Measurements from ENCODE around the gene MACO1.

MACO1 gene

DNA sequence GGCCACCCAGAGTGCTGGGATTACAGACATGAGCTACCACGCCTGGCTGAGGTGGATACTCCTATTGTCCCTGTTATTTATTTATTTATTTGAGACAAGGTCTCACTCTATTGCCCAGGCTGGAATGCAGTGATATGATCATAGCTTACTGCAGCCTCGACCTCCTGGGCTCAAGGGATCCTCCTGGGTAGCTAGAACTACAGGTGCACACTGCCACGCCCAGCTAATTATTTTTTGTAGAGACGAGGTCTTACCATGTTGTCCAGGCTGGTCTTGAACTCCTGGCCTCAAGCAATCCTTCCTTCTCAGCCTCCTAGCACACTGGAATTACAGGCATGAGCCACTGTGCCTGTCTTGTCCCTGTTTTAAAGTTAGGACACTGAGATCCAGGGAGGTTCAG, 117.9 kb downstream of the MACO1 start:
- Histone ChIP-seq H3K9ac (ENCODE audit: low read depth, low read length) (no peak overlapping the region), H3K27me3 (ENCODE audit: control insufficient read depth, insufficient read depth, low read length) (peaks cover 3% of the 10 kb centered on the region; the same call in 1 of the 2 replicates), H3K4me3 (ENCODE audit: low read depth, low read length) (no peak overlapping the region), H3K4me1 (ENCODE audit: control insufficient read depth, insufficient read depth, low read length) (peaks cover 6% of the 10 kb centered on the region; the same call in 1 of the 2 replicates), H3K27ac (ENCODE audit: low read depth, low read length) (no peak overlapping the region), H3K9me3 (ENCODE audit: control insufficient read depth, insufficient read depth, low read length) (no peaks in the 10 kb centered on the region), H3K36me3 (ENCODE audit: control insufficient read depth, insufficient read depth, low read length) (no peaks in the 10 kb centered on the region)

DNA sequence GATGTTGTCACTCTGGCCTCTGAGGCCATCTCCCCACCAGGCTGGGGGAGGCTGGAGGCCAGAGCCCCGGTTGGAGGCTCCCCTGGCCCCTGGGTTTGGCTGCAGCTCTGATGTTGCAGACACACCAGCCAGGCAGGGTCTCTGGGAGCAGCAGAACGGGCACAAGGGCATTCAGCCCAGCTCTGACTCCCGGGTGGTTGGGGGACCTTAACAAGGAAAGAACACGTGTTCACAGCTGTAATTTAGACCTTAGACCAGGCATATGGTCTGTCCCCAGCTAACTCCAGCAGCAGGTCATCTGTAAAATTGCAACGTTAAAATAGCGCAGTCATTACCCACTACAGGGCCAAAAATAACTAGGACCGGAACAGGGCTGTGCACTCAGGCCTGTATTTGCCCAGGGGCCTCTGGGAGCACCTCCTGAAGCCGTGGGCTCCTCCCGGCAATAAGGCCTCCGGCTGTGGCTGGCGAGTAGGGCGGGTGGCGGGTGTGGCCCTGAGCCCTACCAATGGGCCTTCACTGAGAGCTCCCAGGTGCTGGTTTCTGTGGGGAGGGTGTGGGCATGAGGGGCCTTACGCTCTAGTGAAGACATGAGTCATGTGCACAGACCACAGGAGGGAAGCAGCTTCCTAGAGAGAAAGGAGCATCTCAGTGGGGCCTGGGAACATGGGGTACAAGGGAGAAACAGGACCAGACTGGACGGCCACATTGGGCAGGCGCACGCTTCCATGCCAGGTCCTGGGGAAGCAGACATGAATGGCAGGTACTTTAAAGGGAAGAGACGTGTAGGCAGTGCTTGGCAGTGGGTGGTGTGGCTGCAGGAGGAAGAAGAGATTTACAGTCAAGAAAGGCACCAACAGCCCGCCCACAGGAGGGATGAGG, 118.8 kb downstream of the MACO1 start:
- peaks cover 4% of the 10 kb centered on the region; the same call in 1 of the 2 replicates for H3K4me1 ChIP-seq (ENCODE audit: control insufficient read depth, insufficient read depth, low read length)
- no peak overlapping the region for H3K9ac ChIP-seq (ENCODE audit: low read depth, low read length)
- H3K4me3 ChIP-seq (ENCODE audit: low read depth, low read length): no peak overlapping the region
- H3K9me3 ChIP-seq (ENCODE audit: control insufficient read depth, insufficient read depth, low read length): no peaks in the 10 kb centered on the region
- H3K27me3 ChIP-seq (ENCODE audit: control insufficient read depth, insufficient read depth, low read length): peaks cover 1% of the 10 kb centered on the region; the same call in 1 of the 2 replicates
- H3K36me3 ChIP-seq (ENCODE audit: control insufficient read depth, insufficient read depth, low read length): no peaks in the 10 kb centered on the region
- H3K27ac ChIP-seq (ENCODE audit: low read depth, low read length): no peak overlapping the region

All from HUES48 (cell line).